HG03378 (cell line): Measurements from ENCODE around the gene NUDT13.

Experiments used
- ATAC-seq: cut with Tn5 transposase; IDR thresholded peaks from one replicate; pipeline ENCODE4 v1.9.1; 2021; ENCODE audit warnings: mild to moderate bottlenecking, moderate library complexity; ENCODE audit not compliant: unreplicated experiment

NUDT13 gene

GRCh38 chr10:73161079-73161478 is 50.8 kb downstream of the NUDT13 start:
- no peak for ATAC-seq

GRCh38 chr10:73161662-73162061 is 51.4 kb downstream of the NUDT13 start:
- no peak for ATAC-seq

GRCh38 chr10:73163096-73163495 is 52.8 kb downstream of the NUDT13 start:
- no peak for ATAC-seq

GRCh38 chr10:73166972-73167371 is 56.7 kb downstream of the NUDT13 start:
- ATAC-seq, result no peak

- no peak for ATAC-seq
Measured at GRCh38 chr10:73167458-73167782, 57.2 kb downstream of the NUDT13 start.

- peak; percentile 79 for ATAC-seq
Measured at GRCh38 chr10:73167783-73168464, 57.7 kb downstream of the NUDT13 start, which contains the start of the genes ECD and FAM149B1. Gene ECD, minus strand, starts transcription at chr10:73168008. Its CDS starts 4,071 bp downstream, at chr10:73163937. Gene FAM149B1, plus strand, starts transcription at chr10:73168119. Its CDS starts 221 bp downstream, at chr10:73168340.

- ATAC-seq, result peak; percentile 17
Measured at GRCh38 chr10:73168465-73168803, 58.2 kb downstream of the NUDT13 start.

GRCh38 chr10:73169320-73169719 is 59.1 kb downstream of the NUDT13 start:
- no peak for ATAC-seq

GRCh38 chr10:73172867-73173266 is 62.6 kb downstream of the NUDT13 start:
- ATAC-seq, result no peak

GRCh38 chr10:73174148-73174925 is 64.1 kb downstream of the NUDT13 start:
- no peak for ATAC-seq
